Caco-2 (cell line): Measurements from ENCODE around the gene NIPAL3. TPM values are rescaled to one million over a fixed set of nuclear protein-coding genes. Genes with fewer than 3 reads are reported as not detected.

Source experiments
- BruUV-seq: library from RNA; stranded (reverse); fragments of 400-500 nt; replicated peaks from 2 replicates; lab custom pipeline; 2021; lab: Mats Ljungman, UMichigan
- CTCF ChIA-PET: fragments of 300-600 bp; sonication (Branson Sonifier 250); formaldehyde crosslinking; loops from one replicate; lab custom pipeline; 2022; ENCODE audit warnings: antibody characterized with exemption; lab: Charles Lee
- POLR2A ChIA-PET: fragments of 300-600 bp; sonication (Branson Sonifier 250); formaldehyde crosslinking; loops from one replicate; lab custom pipeline; 2022; ENCODE audit warnings: antibody characterized with exemption; lab: Charles Lee
- DNase-seq, 2 experiments: peaks; one replicate each; pipeline versions ENCODE4 v3.0.0 to v3.0.0-alpha.2; 2020 to 2022
- H3K27me3 ChIP-seq: replicated peaks from 2 replicates; pipeline ENCODE4 v1.6.0; 2011; ENCODE audit warnings: low read length; ENCODE audit not compliant: control insufficient read depth, insufficient read depth
- H3K36me3 ChIP-seq: 2 replicates; pipeline ENCODE4 v1.5.1; 2011; ENCODE audit warnings: low read length; ENCODE audit not compliant: control insufficient read depth, insufficient read depth
- H3K4me1 ChIP-seq: fragments of 250-450 bp; sonication (Bioruptor Pico); 2 replicates; pipeline ENCODE4 v1.5.1; 2020; ENCODE audit warnings: mild to moderate bottlenecking
- H3K4me3 ChIP-seq: 2 replicates; pipeline ENCODE4 v1.5.1; 2011; ENCODE audit warnings: low read depth, mild to moderate bottlenecking, control low read depth, low read length
- H3K9me3 ChIP-seq: fragments of 250-450 bp; sonication (Bioruptor Pico); 2 replicates; pipeline ENCODE4 v1.5.1; 2020; ENCODE audit warnings: mild to moderate bottlenecking, moderate library complexity
- H3K27ac Mint-ChIP-seq: one replicate; pipeline ENCODE4 v1.8.0; 2022; ENCODE audit warnings: mixed read lengths; ENCODE audit not compliant: unreplicated experiment
- H3K27me3 Mint-ChIP-seq: one replicate; pipeline ENCODE4 v1.8.0; 2022; ENCODE audit warnings: mixed read lengths; ENCODE audit not compliant: insufficient read depth, unreplicated experiment
- H3K36me3 Mint-ChIP-seq: one replicate; pipeline ENCODE4 v1.8.0; 2022; ENCODE audit warnings: mild to moderate bottlenecking, mixed read lengths; ENCODE audit not compliant: insufficient read depth, unreplicated experiment
- H3K4me1 Mint-ChIP-seq: one replicate; pipeline ENCODE4 v1.8.0; 2022; ENCODE audit warnings: low read depth, mixed read lengths; ENCODE audit not compliant: unreplicated experiment
- H3K4me3 Mint-ChIP-seq: one replicate; pipeline ENCODE4 v1.8.0; 2022; ENCODE audit warnings: mild to moderate bottlenecking, moderate library complexity, mixed read lengths; ENCODE audit not compliant: unreplicated experiment
- H3K9me3 Mint-ChIP-seq: one replicate; pipeline ENCODE4 v1.8.0; 2022; ENCODE audit warnings: mixed read lengths; ENCODE audit not compliant: unreplicated experiment
- CTCF ChIP-seq, 2 experiments: fragments of 200-600 bp in 1 of 2; IDR thresholded peaks; 1 replicate in 1 of 2; 2 replicates in 1 of 2; pipeline versions ENCODE4 v1.5.1 to v1.8.0; 2011 to 2022; ENCODE audit warnings: antibody characterized with exemption in 1 of 2, control low read depth in 1 of 2, inconsistent platforms in 1 of 2, low read depth in 1 of 2, low read length in 1 of 2, mild to moderate bottlenecking in 1 of 2, moderate library complexity in 1 of 2; ENCODE audit not compliant: insufficient read depth in 1 of 2, severe bottlenecking in 1 of 2, unreplicated experiment in 1 of 2
- intact Hi-C: fragments of 100-400 bp; cut with micrococcal nuclease; formaldehyde crosslinking; loops from one replicate; pipeline ENCODE4 v1.10.0; 2022; ENCODE audit not compliant: unreplicated experiment
- total RNA-seq: library from RNA; stranded (reverse); gene quantifications from 2 replicates; pipeline ENCODE4 v1.2.3, GENCODE V29; 2022

NIPAL3 gene
- total RNA-seq, 1 experiment from 2014 or later, result 9.2 TPM

DNA sequence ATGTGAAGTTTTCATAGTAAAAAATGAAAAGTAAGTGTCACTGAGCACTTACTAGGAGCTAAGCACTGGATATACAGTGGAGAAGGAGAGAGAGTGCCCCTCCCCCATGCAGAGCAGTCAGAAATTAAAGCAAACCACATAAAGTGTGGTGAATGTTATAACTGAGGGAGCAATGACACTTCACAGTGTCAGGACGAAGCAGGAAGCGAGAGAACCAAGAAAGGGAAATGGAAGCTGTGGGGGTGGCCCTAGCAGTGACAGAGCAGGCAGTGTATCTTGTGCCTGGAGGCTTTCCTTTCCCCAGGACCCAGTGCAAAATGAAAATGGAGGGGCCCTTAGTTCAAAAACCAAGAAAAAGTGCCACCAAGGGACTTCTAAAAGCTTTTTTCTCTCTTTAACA is 65.5 kb downstream of the NIPAL3 start:
- no peak for TF ChIP-seq CTCF (IDR thresholded peaks at IDR 0.05; ENCODE audit: insufficient read depth in 1 of 2, low read depth in 1 of 2, low read length in 1 of 2, severe bottlenecking in 1 of 2, unreplicated experiment in 1 of 2)
- Mint-ChIP-seq H3K27ac (no peak overlapping the region), H3K36me3 (no peaks in the 10 kb centered on the region), H3K27me3 (no peaks in the 10 kb centered on the region), H3K9me3 (no peaks in the 10 kb centered on the region), H3K4me1 (no peaks in the 10 kb centered on the region), H3K4me3 (no peak overlapping the region)
- Histone ChIP-seq H3K4me1 (no peaks in the 10 kb centered on the region), H3K4me3 (no peak overlapping the region), H3K27me3 (no peaks in the 10 kb centered on the region), H3K9me3 (no peaks in the 10 kb centered on the region), H3K36me3 (no peaks in the 10 kb centered on the region)
- ChIA-PET CTCF (no interaction called here), POLR2A (no interaction called here)
- DNase-seq, result no peak
- intact Hi-C loops, result no loop called here
- no TSS peak for BruUV-seq

- Mint-ChIP-seq H3K27ac (no peak overlapping the region), H3K4me3 (no peak overlapping the region), H3K4me1 (no peaks in the 10 kb centered on the region), H3K9me3 (no peaks in the 10 kb centered on the region), H3K36me3 (no peaks in the 10 kb centered on the region), H3K27me3 (no peaks in the 10 kb centered on the region)
- intact Hi-C loops, result no loop called here
- POLR2A ChIA-PET, result no interaction called here
- TF ChIP-seq CTCF (IDR thresholded peaks at IDR 0.05; ENCODE audit: insufficient read depth in 1 of 2, low read depth in 1 of 2, low read length in 1 of 2, severe bottlenecking in 1 of 2, unreplicated experiment in 1 of 2), result no peak
- no peaks in the 10 kb centered on the region for H3K36me3 ChIP-seq
- no peaks in the 10 kb centered on the region for H3K27me3 ChIP-seq
- no peak overlapping the region for H3K4me3 ChIP-seq
- no peaks in the 10 kb centered on the region for H3K9me3 ChIP-seq
- H3K4me1 ChIP-seq, result no peaks in the 10 kb centered on the region
- DNase-seq, result no peak
- CTCF ChIA-PET, result interaction anchor here (0.7 kb wide), 1 partner anchor 17 kb away, joined by 3 read pairs; no protein-coding TSS in a partner anchor
- BruUV-seq, result no TSS peak
Observed at GRCh38 chr1:24481843-24482610, 66.4 kb downstream of the NIPAL3 start.

GRCh38 chr1:24483441-24483840 is 67.8 kb downstream of the NIPAL3 start:
- POLR2A ChIA-PET, result no interaction called here
- no peaks in the 10 kb centered on the region for H3K9me3 Mint-ChIP-seq
- TF ChIP-seq CTCF (IDR thresholded peaks at IDR 0.05; ENCODE audit: insufficient read depth in 1 of 2, low read depth in 1 of 2, low read length in 1 of 2, severe bottlenecking in 1 of 2, unreplicated experiment in 1 of 2), result no peak
- no peaks in the 10 kb centered on the region for H3K27me3 Mint-ChIP-seq
- H3K27ac Mint-ChIP-seq, result no peak overlapping the region
- BruUV-seq, result no TSS peak
- Histone ChIP-seq H3K9me3 (no peaks in the 10 kb centered on the region), H3K27me3 (no peaks in the 10 kb centered on the region), H3K4me3 (no peak overlapping the region), H3K4me1 (no peaks in the 10 kb centered on the region), H3K36me3 (no peaks in the 10 kb centered on the region)
- CTCF ChIA-PET, result no interaction called here
- DNase-seq, result no peak
- intact Hi-C loops, result no loop called here
- no peaks in the 10 kb centered on the region for H3K36me3 Mint-ChIP-seq
- H3K4me1 Mint-ChIP-seq, result no peaks in the 10 kb centered on the region
- no peak overlapping the region for H3K4me3 Mint-ChIP-seq
